ENCODE data around the gene GFM2.

GRCh38 chr5:74685979-74686631 is 80.8 kb downstream of the GFM2 start:
- no peak for TF ChIP-seq CTCF (IDR thresholded peaks at IDR 0.05)
- TF ChIP-seq POLR2A (IDR thresholded peaks at IDR 0.05): no peak

Data from testis (tissue), 2 donors.